Measurements from ENCODE around the gene RINT1. TPM values are rescaled to one million over a fixed set of nuclear protein-coding genes. Genes with fewer than 3 reads are reported as not detected.

RINT1 gene
- total RNA-seq, 1 donor from 2014 or later, result 27.5 TPM

GRCh38 chr7:105580022-105580740 is 48.2 kb downstream of the RINT1 start:
- no peaks in the 10 kb centered on the region for H3K36me3 ChIP-seq
- TF ChIP-seq POLR2A (IDR thresholded peaks at IDR 0.05), result no peak
- no peak for TF ChIP-seq POLR2AphosphoS5 (IDR thresholded peaks at IDR 0.05; ENCODE audit: insufficient read depth in 1 of 2, low read depth in 1 of 2)
- no peak for TF ChIP-seq CTCF (IDR thresholded peaks at IDR 0.05)
- H3K27ac ChIP-seq, result no peak overlapping the region
- DNase-seq (ENCODE audit: extremely low spot score in 2 of 2), result no peak
- no peaks in the 10 kb centered on the region for H3K27me3 ChIP-seq
- peaks cover 7% of the 10 kb centered on the region for H3K4me1 ChIP-seq
- no peak overlapping the region for H3K4me3 ChIP-seq
- H3K9me3 ChIP-seq, result no peaks in the 10 kb centered on the region
- intact Hi-C loops (cut with DNase I), result no loop called here

- peak within 1 kb of the TSS in 1 of 2 donors; percentile 23 for H3K4me3 ChIP-seq
- H3K27ac ChIP-seq, result no peak within 1 kb of the TSS
- TF ChIP-seq CTCF (IDR thresholded peaks at IDR 0.05) (no peak), POLR2AphosphoS5 (IDR thresholded peaks at IDR 0.05; ENCODE audit: insufficient read depth in 1 of 2, low read depth in 1 of 2) (no peak), POLR2A (IDR thresholded peaks at IDR 0.05) (no peak)
- H3K27me3 ChIP-seq, result no peaks in the 10 kb centered on the region
- intact Hi-C loops (cut with DNase I), result no loop called here
- peak in 1 of 2 donors; percentile 77 for DNase-seq (ENCODE audit: extremely low spot score in 2 of 2)
- H3K9me3 ChIP-seq, result no peaks in the 10 kb centered on the region
- H3K36me3 ChIP-seq, result no peaks in the 10 kb centered on the region
- H3K4me1 ChIP-seq, result peaks cover 7% of the 10 kb centered on the region
Observed at GRCh38 chr7:105581066-105581811, 49.2 kb downstream of the RINT1 start, which contains the start of gene EFCAB10. Gene EFCAB10, minus strand, starts transcription at chr7:105581493. Its CDS starts 30 bp downstream, at chr7:105581463.

GRCh38 chr7:105583061-105583460 is 51.1 kb downstream of the RINT1 start:
- Histone ChIP-seq H3K9me3 (no peaks in the 10 kb centered on the region), H3K36me3 (no peaks in the 10 kb centered on the region), H3K27ac (no peak overlapping the region), H3K4me3 (no peak overlapping the region), H3K4me1 (peaks cover 7% of the 10 kb centered on the region), H3K27me3 (no peaks in the 10 kb centered on the region)
- intact Hi-C loops (cut with DNase I), result no loop called here
- no peak for DNase-seq (ENCODE audit: extremely low spot score in 2 of 2)
- TF ChIP-seq POLR2A (IDR thresholded peaks at IDR 0.05), result no peak
- no peak for TF ChIP-seq CTCF (IDR thresholded peaks at IDR 0.05)
- TF ChIP-seq POLR2AphosphoS5 (IDR thresholded peaks at IDR 0.05; ENCODE audit: insufficient read depth in 1 of 2, low read depth in 1 of 2), result no peak

- no peaks in the 10 kb centered on the region for H3K9me3 ChIP-seq
- peaks cover 12% of the 10 kb centered on the region for H3K4me1 ChIP-seq
- H3K4me3 ChIP-seq, result no peak overlapping the region
- no peak for DNase-seq (ENCODE audit: extremely low spot score in 2 of 2)
- no peaks in the 10 kb centered on the region for H3K36me3 ChIP-seq
- H3K27me3 ChIP-seq, result no peaks in the 10 kb centered on the region
- intact Hi-C loops (cut with DNase I), result no loop called here
- TF ChIP-seq POLR2A (IDR thresholded peaks at IDR 0.05) (no peak), POLR2AphosphoS5 (IDR thresholded peaks at IDR 0.05; ENCODE audit: insufficient read depth in 1 of 2, low read depth in 1 of 2) (no peak), CTCF (IDR thresholded peaks at IDR 0.05) (no peak)
- no peak overlapping the region for H3K27ac ChIP-seq
Observed at GRCh38 chr7:105584165-105584564, 52.2 kb downstream of the RINT1 start.
